Skin of body (tissue), 2 donors: ENCODE results near the gene ZNF341. TPM values are rescaled to one million over a fixed set of nuclear protein-coding genes. Genes with fewer than 3 reads are reported as not detected.
"Not testable (repeated sequence)": the region's sequence is repeated elsewhere in the genome, so short reads cannot be mapped to it uniquely, and the experiment has no call there.

ENCODE experiments used
- DNase-seq: peaks from one replicate; lab custom pipeline; 2025; lab: John Stamatoyannopoulos, UW
- total RNA-seq: library from RNA; depleted of rRNA; stranded (reverse); fragments of >200 nt; gene quantifications from one replicate; pipeline ENCODE4 v1.2.3, GENCODE V29; 2014

ZNF341 gene
- total RNA-seq, 1 donor from 2014 or later, result 1.5 TPM

- DNase-seq, result no peak
Measured at GRCh38 chr20:33728463-33728862, 3.3 kb upstream of the ZNF341 start.

DNA sequence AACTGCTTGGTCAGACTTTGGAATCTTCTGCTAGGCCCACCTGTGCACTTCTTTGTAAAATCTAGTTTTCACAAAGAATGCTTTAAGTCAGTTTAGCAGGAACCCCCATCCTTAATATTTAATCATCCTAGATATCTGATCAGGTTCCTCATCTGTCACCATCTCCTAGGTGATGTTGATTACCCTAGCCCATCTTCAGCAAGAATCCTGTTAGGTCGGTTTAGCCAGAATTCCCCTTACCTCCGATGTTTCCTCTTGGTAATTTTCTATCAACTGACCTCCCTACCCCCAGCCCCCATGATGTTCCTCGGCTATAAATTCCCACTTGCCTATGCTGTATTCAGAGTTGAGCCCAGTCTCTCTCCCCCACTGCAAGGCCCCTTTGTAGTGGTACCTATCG lies 2.7 kb upstream of the ZNF341 start:
- no peak for DNase-seq

DNA sequence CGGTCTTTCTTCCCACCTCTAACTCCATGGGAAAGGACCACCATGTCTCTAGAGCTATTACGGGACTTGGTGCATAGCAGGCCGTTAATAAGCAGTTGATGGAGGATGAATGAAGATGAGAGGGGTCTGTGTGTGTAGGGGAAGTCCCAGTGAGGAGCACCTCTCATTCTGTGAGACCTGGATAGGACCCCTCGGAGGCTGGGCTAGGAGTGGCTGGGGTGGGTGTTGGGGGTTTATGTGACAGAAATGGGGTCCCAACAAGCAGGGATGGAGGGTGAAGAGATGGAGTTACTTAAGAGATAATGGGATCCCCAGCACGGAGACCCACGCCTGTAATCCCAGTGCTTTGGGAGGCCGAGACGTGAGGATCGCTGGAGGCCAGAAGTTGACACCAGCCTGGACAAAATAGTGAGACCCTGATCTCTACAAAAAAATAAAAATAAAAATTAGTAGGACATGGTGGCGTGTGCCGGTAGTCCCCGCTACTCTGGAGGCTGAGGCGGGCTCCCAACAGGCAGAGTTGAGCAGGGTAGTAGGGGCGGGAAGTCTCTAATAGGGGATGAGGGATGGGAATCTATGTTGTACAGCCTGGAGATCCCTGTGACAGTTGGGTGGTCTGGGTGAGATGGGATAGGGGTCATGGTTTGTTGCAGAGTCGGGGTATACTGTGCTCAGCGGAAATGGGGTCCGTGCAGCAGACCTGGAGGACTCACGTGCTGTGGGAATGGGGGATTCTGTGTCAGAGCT lies 677 bp upstream of the ZNF341 start:
- DNase-seq, result no peak

DNA sequence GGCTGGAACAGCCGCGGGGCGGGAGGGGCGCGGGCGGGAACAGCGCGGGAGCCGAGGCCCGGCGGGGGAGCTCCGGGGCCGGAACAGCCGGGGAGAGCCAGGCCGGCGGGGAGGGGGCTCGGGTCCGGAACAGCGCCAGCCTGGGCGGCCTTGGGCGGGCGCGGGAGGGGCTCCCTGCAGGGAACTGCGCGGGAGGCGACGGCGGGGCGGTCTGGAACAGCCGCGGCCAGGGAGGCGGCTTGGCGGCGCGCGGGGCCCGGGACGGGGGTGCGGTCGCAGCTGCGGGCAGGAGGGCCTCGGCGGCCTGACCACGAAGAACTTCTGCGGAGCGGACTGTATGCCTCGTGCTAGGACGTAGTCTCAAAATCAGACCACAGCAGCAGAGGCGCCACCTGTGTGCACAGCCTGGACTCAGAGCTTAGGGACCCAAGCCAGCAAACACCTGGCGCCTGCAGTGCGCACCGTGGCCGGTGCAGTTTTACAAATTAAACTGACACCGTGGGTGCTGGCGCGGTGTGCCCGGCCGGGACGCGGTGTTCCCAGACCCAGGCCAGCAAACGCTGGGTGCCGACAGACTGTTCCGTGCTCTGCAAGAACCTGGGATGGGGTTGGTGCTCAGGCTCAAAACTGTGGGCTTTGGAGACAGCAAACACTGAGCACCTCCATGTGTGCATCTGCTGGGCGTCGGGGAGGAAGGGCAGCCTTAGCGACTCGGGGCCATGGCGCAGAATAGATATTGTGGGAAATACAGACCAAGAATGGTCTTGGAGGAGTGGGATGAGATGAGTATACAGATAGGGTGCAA lies 572 bp downstream of the ZNF341 start:
- no peak for DNase-seq

GRCh38 chr20:33733654-33734576 lies 2.1 kb downstream of the ZNF341 start:
- DNase-seq, result peak; percentile 54

- DNase-seq, result no peak
Measured at GRCh38 chr20:33736962-33737361, 5.2 kb downstream of the ZNF341 start.

DNA sequence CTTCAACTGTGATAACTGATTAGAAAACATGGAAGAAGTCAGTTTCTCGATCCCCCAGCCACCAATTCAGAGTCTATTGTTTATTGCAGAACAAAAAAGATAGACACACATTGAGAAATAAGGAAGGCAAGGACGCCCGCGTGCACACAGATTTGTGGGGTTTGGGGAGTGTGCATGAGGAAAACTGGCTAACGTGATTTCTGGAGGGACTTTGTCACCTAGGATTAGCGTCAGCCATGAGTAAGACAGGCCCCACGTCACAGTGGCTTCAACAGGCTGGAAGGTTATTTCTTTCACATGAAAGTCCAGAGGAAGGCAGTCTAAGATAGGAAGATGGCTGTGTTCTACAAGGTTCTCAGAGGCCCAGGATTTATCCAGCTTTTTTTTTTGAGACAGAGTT lies 7.7 kb downstream of the ZNF341 start:
- no peak for DNase-seq

GRCh38 chr20:33740189-33740588 lies 8.4 kb downstream of the ZNF341 start:
- no peak for DNase-seq

GRCh38 chr20:33744181-33744580 lies 12.4 kb downstream of the ZNF341 start:
- no peak for DNase-seq

DNA sequence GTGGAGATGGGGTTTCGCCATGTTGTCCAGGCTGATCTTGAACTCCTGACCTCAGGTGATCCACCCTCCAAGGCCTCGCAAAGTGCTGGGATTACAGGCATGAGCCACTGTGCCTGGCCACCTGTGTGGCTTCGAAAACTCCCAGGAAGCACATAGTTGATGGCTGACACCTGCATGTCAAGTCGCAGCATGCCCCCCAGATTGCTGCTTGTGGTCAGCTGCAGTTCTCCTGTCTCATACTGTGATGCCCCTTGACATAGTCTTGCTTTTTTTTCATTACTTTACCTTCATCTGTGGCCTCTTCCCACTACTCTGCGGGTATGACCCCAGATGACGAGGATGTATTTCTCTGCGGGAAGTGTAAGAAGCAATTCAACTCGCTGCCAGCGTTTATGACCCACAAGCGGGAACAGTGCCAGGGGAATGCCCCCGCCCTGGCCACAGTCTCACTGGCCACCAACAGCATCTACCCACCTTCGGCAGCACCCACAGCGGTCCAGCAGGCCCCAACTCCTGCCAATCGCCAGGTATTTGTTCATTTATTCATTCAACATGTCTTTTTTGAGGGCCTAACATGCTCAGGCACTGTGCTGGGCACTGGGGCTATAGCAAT lies 13.1 kb downstream of the ZNF341 start:
- DNase-seq, result no peak

DNA sequence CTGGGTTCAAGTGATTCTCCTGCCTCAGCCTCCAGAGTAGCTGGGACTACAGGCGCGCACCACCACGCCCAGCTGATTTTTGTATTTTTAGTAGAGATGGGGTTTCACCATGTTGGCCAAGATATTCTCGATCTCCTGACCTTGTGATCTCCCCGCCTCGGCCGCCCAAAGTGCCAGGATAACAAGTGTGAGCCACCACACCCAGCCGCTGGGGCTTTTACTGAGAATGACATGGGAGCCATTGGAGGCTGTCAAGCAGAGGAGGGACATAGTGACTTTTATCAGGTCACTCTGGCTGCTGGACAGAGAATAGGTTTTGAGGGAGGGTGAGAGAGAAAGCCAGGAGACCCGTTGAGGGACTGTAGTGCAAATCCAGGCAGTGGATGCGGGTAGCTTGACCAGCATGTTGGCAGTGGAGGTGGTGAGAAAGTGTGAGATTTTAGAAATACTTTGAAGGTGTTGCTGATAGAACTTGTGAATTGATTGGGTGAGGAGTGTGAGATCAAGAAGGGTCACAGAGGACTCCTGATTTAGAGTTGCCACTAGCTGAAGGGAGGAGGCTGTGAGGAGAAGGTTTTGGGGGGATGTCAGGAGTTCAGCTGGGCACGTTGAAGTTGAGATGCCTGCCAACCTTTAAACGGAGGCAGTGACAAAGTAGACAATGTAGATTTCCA lies 14.7 kb downstream of the ZNF341 start:
- no peak for DNase-seq

- DNase-seq, result no peak
Measured at GRCh38 chr20:33751775-33752174, 20.0 kb downstream of the ZNF341 start.

- no peak for DNase-seq
Measured at GRCh38 chr20:33753143-33753542, 21.3 kb downstream of the ZNF341 start.

- no peak for DNase-seq
Measured at GRCh38 chr20:33753763-33754162, 22.0 kb downstream of the ZNF341 start.

- DNase-seq, result not testable (repeated sequence)
Measured at GRCh38 chr20:33755936-33756490, 24.2 kb downstream of the ZNF341 start.

DNA sequence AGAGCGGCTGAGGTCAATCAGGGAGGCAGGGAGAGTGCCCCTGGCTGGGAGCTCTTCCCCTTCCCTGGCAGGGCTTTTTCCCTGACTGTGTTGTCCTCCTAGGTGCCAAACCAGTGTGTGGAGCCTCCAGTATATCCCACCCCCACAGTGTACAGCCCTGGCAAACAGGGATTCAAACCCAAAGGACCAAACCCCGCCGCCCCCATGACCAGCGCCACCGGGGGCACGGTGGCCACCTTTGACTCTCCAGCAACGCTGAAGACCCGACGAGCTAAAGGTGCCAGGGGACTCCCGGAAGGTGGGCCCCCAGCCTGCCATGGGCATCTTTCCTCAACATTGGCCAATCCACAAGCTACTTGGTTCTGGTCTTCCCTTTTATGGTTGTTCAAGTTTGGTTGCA lies 25.2 kb downstream of the ZNF341 start:
- no peak for DNase-seq

DNA sequence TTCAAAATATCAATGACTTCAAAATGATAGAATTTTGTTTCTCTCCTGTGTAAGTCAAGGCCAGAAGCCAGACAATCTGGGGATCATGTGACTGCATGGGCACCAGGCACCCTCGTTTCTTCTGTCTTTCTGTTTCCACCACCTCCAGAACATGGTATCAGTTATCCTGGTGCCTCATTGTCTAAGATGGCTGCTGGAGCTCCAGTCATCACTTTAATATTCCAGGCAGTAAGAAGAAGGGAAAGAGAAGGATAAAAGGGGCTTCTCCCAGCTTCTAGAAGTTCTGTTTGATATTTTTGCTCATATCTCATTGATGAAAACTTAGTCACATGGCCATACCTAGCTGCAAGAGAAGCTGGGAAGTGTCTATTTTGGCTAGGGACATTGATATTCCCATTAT lies 25.7 kb downstream of the ZNF341 start:
- DNase-seq, result no peak

- DNase-seq, result no peak
Measured at GRCh38 chr20:33761698-33762250, 30.0 kb downstream of the ZNF341 start.

DNA sequence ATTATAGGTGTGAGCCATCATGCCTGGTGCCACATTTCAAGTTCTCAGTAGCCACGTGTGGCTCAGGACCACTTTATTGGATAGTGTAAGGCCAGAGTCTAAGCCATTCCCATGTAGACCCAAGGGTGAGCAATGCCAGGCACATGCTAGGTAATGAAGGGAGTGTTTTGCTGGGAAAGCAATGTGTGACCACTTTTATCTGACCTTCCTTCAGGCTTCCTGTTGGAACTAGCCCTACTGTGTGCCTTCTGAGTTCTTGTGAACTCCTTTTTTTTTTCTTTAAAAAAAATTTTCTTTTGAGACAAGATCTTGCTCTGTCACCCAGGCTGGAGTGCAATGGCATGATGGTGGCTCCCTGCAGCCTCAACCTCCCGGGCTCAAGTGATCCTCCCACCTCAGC lies 33.3 kb downstream of the ZNF341 start:
- DNase-seq, result no peak

GRCh38 chr20:33765592-33765991 lies 33.8 kb downstream of the ZNF341 start:
- DNase-seq, result no peak
